ENCODE measurements around the gene KRT17.
"Not testable (repeated sequence)": the region's sequence is repeated elsewhere in the genome, so short reads cannot be mapped to it uniquely, and the experiment has no call there.

Gene KRT17

GRCh38 chr17:41647940-41648410, 23.6 kb upstream of the KRT17 start:
- TF ChIP-seq CTCF (IDR thresholded peaks at IDR 0.05; ENCODE audit: insufficient read depth, low read depth, low read length, missing control alignments) = peak; percentile 88
- DNase-seq (ENCODE audit: low read depth) = peak; percentile 77
- no peak overlapping the region for H3K4me3 ChIP-seq (ENCODE audit: low read length)

GRCh38 chr17:41647038-41647813, 22.9 kb upstream of the KRT17 start:
- no peak for TF ChIP-seq CTCF (IDR thresholded peaks at IDR 0.05; ENCODE audit: insufficient read depth, low read depth, low read length, missing control alignments)
- DNase-seq (ENCODE audit: low read depth) = no peak
- no peak overlapping the region for H3K4me3 ChIP-seq (ENCODE audit: low read length)

- no peak for TF ChIP-seq CTCF (IDR thresholded peaks at IDR 0.05; ENCODE audit: insufficient read depth, low read depth, low read length, missing control alignments)
- peak; percentile 95 for DNase-seq (ENCODE audit: low read depth)
- H3K4me3 ChIP-seq (ENCODE audit: low read length) = no peak overlapping the region
These were observed 18.1 kb upstream of the KRT17 start for GRCh38 chr17:41642252-41643156.

GRCh38 chr17:41640596-41640995, 16.2 kb upstream of the KRT17 start:
- H3K4me3 ChIP-seq (ENCODE audit: low read length) = not testable (repeated sequence)
- peak; percentile 79 for DNase-seq (ENCODE audit: low read depth)

- TF ChIP-seq CTCF (IDR thresholded peaks at IDR 0.05; ENCODE audit: insufficient read depth, low read depth, low read length, missing control alignments) = no peak
- no peak for DNase-seq (ENCODE audit: low read depth)
These were observed 15.4 kb upstream of the KRT17 start for GRCh38 chr17:41639492-41640473.

GRCh38 chr17:41638941-41639340, 14.6 kb upstream of the KRT17 start:
- no peak for DNase-seq (ENCODE audit: low read depth)
- no peak for TF ChIP-seq CTCF (IDR thresholded peaks at IDR 0.05; ENCODE audit: insufficient read depth, low read depth, low read length, missing control alignments)
- H3K4me3 ChIP-seq (ENCODE audit: low read length) = no peak overlapping the region

More at GRCh38 chr17:41639492-41640473, 15.4 kb upstream of the KRT17 start:
- no peak overlapping the region for H3K4me3 ChIP-seq (ENCODE audit: low read length)
